ENCODE results near the gene CALML3. TPM values are rescaled to one million over a fixed set of nuclear protein-coding genes. Genes with fewer than 3 reads are reported as not detected.
A peak's percentile ranks its signal among the peaks of the same experiment; 100 is the strongest.

The CALML3 gene
- total and polyA plus RNA-seq, 2 of the 8 experiments (the other 6 are each of a cell fraction or from before 2014, with no cell fraction given), result not detected

GRCh38 chr10:5497289-5497688, 27.5 kb upstream of the CALML3 start:
- ChIA-PET POLR2A (ENCODE audit: partially characterized antibody) (no interaction called here), CTCF (ENCODE audit: partially characterized antibody) (no interaction called here)
- H4K20me1 ChIP-seq (replicated peaks in 1 of 2; ENCODE audit: control insufficient read depth in 1 of 2, insufficient read depth in 2 of 2, low read length in 2 of 2), result peaks cover 0 to 3% of the 10 kb centered on the region in 2 experiments
- H4K8ac ChIP-seq (ENCODE audit: extremely low read depth, insufficient read depth, low read length), result no peak overlapping the region
- peak overlapping the region; percentile 85 for H3K4ac ChIP-seq (replicated peaks; ENCODE audit: insufficient read length, low read depth, low read length)
- peak overlapping the region; percentile 72 for H2BK120ac ChIP-seq (replicated peaks; ENCODE audit: low read depth, low read length)
- no peak overlapping the region for H3K27ac ChIP-seq (ENCODE audit: low read depth, low read length)
- no peak overlapping the region for H3K4me3 ChIP-seq (ENCODE audit: extremely low read depth in 1 of 4, insufficient read depth in 2 of 4, low read depth in 3 of 4, low read length in 4 of 4)
- H3K4me1 ChIP-seq (replicated peaks in 1 of 4; ENCODE audit: control insufficient read depth in 3 of 4, insufficient read depth in 4 of 4, low read length in 3 of 4), result peaks cover 0 to 3% (median 0%) of the 10 kb centered on the region in 4 experiments; a peak in 1 of 7 replicates
- H3K14ac ChIP-seq (ENCODE audit: insufficient read length), result no peak overlapping the region
- H3K4me2 ChIP-seq (ENCODE audit: insufficient read depth in 1 of 2, low read depth in 2 of 2, low read length in 2 of 2), result no peak overlapping the region
- no peak overlapping the region for H2BK5ac ChIP-seq (ENCODE audit: low read depth, low read length)
- 88% methylated on average over 6 of the region's 6 CpGs; no CpG with 5 or more reads in 1 of the 2 experiments for WGBS, 2 experiments (ENCODE audit: extremely low coverage in 1 of 2, insufficient coverage in 1 of 2, insufficient read length in 1 of 2, insufficient replicate concordance in 2 of 2, low coverage in 1 of 2, low lambda C conversion rate in 2 of 2, missing lambda C conversion rate in 1 of 2)
- H3K36me3 ChIP-seq (ENCODE audit: control insufficient read depth in 2 of 4, insufficient read depth in 4 of 4, low read length in 3 of 4), result no peaks in the 10 kb centered on the region
- H4K5ac ChIP-seq (ENCODE audit: insufficient read length, low read depth, low read length), result no peak overlapping the region
- H3K27me3 ChIP-seq (replicated peaks in 1 of 4; ENCODE audit: control insufficient read depth in 3 of 4, extremely low read depth in 1 of 4, insufficient read depth in 3 of 4, low read length in 3 of 4), result no peaks in the 10 kb centered on the region
- H3K9me3 ChIP-seq (ENCODE audit: insufficient read depth in 2 of 2, low read depth in 1 of 2, low read length in 1 of 2), result peaks cover 4 to 6% of the 10 kb centered on the region in 2 experiments; a peak in 1 of 4 replicates
- H3K56ac ChIP-seq (replicated peaks; ENCODE audit: insufficient read length, low read depth, low read length), result peak overlapping the region; percentile 77
- H4K91ac ChIP-seq (replicated peaks; ENCODE audit: insufficient read length, low read length), result peak overlapping the region; percentile 74
- H3K79me1 ChIP-seq (ENCODE audit: low read depth, low read length), result no peaks in the 10 kb centered on the region
- no peak for DNase-seq (ENCODE audit: low read depth in 1 of 2, low spot score in 2 of 2)
- no peak overlapping the region for H2AK5ac ChIP-seq (ENCODE audit: low read depth, low read length)
- H3K23me2 ChIP-seq (ENCODE audit: low read depth, low read length), result peaks cover 12% of the 10 kb centered on the region; the same call in 1 of the 2 replicates
- no peaks in the 10 kb centered on the region for H3K79me2 ChIP-seq (ENCODE audit: control insufficient read depth in 1 of 2, insufficient read depth in 2 of 2, low read length in 2 of 2)
- H2BK12ac ChIP-seq (ENCODE audit: low read depth, low read length), result peak overlapping the region; percentile 29; the same call in 1 of the 2 replicates
- H2BK15ac ChIP-seq (ENCODE audit: low read length), result no peak overlapping the region; the same call in 1 of the 2 replicates
- 0 out of 2 replicates have a peak overlapping the region, but pooled peaks have one; percentile 61 for H2BK20ac ChIP-seq (ENCODE audit: low read length)
- no peak overlapping the region for H2AFZ ChIP-seq (ENCODE audit: low read length)
- no peak overlapping the region for H3K9ac ChIP-seq (replicated peaks in 1 of 4; ENCODE audit: extremely low read depth in 1 of 4, low read depth in 3 of 4, low read length in 3 of 4)
- no peak overlapping the region for H3K18ac ChIP-seq (ENCODE audit: extremely low read depth, low read length)
- no peak for FAIRE-seq
- H3K23ac ChIP-seq (ENCODE audit: insufficient read length), result no peak overlapping the region
- no peak for TF ChIP-seq YY1 (IDR thresholded peaks at IDR 0.05; ENCODE audit: low read depth, low read length)
- TF ChIP-seq CEBPB (IDR thresholded peaks at IDR 0.05; ENCODE audit: low read depth, low read length), result no peak
- no peak for TF ChIP-seq FOSL1 (IDR thresholded peaks at IDR 0.05; ENCODE audit: insufficient read depth, low read depth, low read length)
- TF ChIP-seq MAX (IDR thresholded peaks at IDR 0.05), result no peak
- no peak for TF ChIP-seq EGR1 (IDR thresholded peaks at IDR 0.05; ENCODE audit: borderline replicate concordance, low read depth, low read length)
- no peak for TF ChIP-seq ATF2 (IDR thresholded peaks at IDR 0.05; ENCODE audit: low read length)
- TF ChIP-seq KDM1A (IDR thresholded peaks at IDR 0.05; ENCODE audit: borderline replicate concordance, low read length), result no peak
- TF ChIP-seq, protein P1, sequence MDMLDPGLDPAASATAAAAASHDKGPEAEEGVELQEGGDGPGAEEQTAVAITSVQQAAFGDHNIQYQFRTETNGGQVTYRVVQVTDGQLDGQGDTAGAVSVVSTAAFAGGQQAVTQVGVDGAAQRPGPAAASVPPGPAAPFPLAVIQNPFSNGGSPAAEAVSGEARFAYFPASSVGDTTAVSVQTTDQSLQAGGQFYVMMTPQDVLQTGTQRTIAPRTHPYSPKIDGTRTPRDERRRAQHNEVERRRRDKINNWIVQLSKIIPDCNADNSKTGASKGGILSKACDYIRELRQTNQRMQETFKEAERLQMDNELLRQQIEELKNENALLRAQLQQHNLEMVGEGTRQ (IDR thresholded peaks at IDR 0.05; ENCODE audit: low read length), result no peak
- TF ChIP-seq, protein P2, sequence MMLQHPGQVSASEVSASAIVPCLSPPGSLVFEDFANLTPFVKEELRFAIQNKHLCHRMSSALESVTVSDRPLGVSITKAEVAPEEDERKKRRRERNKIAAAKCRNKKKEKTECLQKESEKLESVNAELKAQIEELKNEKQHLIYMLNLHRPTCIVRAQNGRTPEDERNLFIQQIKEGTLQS (IDR thresholded peaks at IDR 0.05; ENCODE audit: insufficient read depth, low read depth, low read length), result no peak
- TF ChIP-seq NANOG (IDR thresholded peaks at IDR 0.05; ENCODE audit: insufficient read depth, low read depth, low read length, poor library complexity, severe bottlenecking), result no peak

All from H1 (cell line).